ENCODE measurements around the gene SCRT2. TPM values are rescaled to one million over a fixed set of nuclear protein-coding genes. Genes with fewer than 3 reads are reported as not detected.

The SCRT2 gene
- total RNA-seq, 1 experiment from 2014 or later = not detected

DNA sequence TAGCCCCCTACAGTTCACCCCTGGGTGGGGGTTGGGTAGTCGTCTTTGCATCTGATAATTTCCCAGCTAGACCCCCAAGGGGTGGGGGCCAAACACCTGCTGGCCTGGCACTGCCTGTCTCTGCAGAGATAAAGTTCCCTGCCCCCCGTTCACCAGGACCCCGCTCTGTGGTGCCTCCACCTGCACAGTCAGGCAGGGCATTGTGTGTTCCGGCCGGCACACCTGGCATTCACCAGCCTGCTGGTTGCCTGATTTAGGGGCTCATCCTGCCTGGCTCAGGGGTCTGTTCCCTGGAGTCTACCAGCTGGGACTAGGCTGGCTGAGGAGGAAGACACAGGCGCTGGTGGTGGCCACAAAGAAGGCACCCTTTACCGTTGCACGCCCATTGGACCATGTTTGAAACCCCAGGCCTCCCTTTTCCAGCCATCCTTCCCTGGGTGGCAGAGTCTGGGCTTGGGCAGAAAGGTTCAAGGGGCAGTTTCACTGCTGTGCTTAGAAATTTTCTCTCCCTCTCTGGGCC, 30.8 kb upstream of the SCRT2 start:
- Histone ChIP-seq H4K20me1 (ENCODE audit: insufficient read depth) (no peaks in the 10 kb centered on the region), H3K9me2 (ENCODE audit: insufficient read depth) (no peaks in the 10 kb centered on the region), H3K4me3 (replicated peaks in 1 of 2; ENCODE audit: low read depth in 1 of 2, low read length in 2 of 2) (no peak overlapping the region), H3K79me2 (ENCODE audit: insufficient read depth, low read length) (no peaks in the 10 kb centered on the region), H3K36me3 (ENCODE audit: control insufficient read depth in 1 of 2, insufficient read depth in 2 of 2, low read length in 2 of 2) (no peaks in the 10 kb centered on the region), H3K9ac (ENCODE audit: low read length) (no peak overlapping the region), H3K27me3 (ENCODE audit: insufficient read depth, low read length) (no peaks in the 10 kb centered on the region), H3K4me1 (ENCODE audit: control insufficient read depth in 1 of 2, insufficient read depth in 2 of 2, low read length in 2 of 2) (no peaks in the 10 kb centered on the region), H3K4me2 (ENCODE audit: low read length) (no peak overlapping the region), H2AFZ (ENCODE audit: low read depth, low read length, poor library complexity, severe bottlenecking) (no peak overlapping the region), H3K27ac (ENCODE audit: low read depth, low read length) (no peak overlapping the region), H3K9me3 (ENCODE audit: control insufficient read depth in 1 of 2, insufficient read depth in 1 of 2, low read depth in 1 of 2, low read length in 2 of 2) (no peaks in the 10 kb centered on the region)
- DNase-seq (ENCODE audit: low read depth, low spot score) (no peak), ATAC-seq (no peak)
- TF ChIP-seq JUND (IDR thresholded peaks at IDR 0.05) (no peak), POLR2AphosphoS5 (IDR thresholded peaks at IDR 0.05; ENCODE audit: low read depth, low read length) (no peak), ZBTB33 (IDR thresholded peaks at IDR 0.05; ENCODE audit: extremely low read depth, insufficient replicate concordance, low read length) (no peak), SRF (IDR thresholded peaks at IDR 0.05; ENCODE audit: low read depth) (no peak), ZNF274 (IDR thresholded peaks at IDR 0.05; ENCODE audit: low read depth, low read length) (no peak), POLR2A (IDR thresholded peaks at IDR 0.05; ENCODE audit: borderline replicate concordance, extremely low read depth, insufficient read depth, insufficient read length) (no peak), FOSL1 (IDR thresholded peaks at IDR 0.05; ENCODE audit: low read depth) (no peak), SIN3A (IDR thresholded peaks at IDR 0.05; ENCODE audit: low read depth) (no peak), RAD21 (IDR thresholded peaks at IDR 0.05; ENCODE audit: low read depth) (no peak), ELF1 (IDR thresholded peaks at IDR 0.05; ENCODE audit: borderline replicate concordance, low read depth) (no peak), MAX (IDR thresholded peaks at IDR 0.05) (no peak), EZH2 (IDR thresholded peaks at IDR 0.05) (no peak), CBX3 (IDR thresholded peaks at IDR 0.05; ENCODE audit: low read depth) (no peak), CEBPB (IDR thresholded peaks at IDR 0.05; ENCODE audit: low read depth) (no peak), EGR1 (IDR thresholded peaks at IDR 0.05; ENCODE audit: low read depth) (no peak)
- TF ChIP-seq, protein P1, sequence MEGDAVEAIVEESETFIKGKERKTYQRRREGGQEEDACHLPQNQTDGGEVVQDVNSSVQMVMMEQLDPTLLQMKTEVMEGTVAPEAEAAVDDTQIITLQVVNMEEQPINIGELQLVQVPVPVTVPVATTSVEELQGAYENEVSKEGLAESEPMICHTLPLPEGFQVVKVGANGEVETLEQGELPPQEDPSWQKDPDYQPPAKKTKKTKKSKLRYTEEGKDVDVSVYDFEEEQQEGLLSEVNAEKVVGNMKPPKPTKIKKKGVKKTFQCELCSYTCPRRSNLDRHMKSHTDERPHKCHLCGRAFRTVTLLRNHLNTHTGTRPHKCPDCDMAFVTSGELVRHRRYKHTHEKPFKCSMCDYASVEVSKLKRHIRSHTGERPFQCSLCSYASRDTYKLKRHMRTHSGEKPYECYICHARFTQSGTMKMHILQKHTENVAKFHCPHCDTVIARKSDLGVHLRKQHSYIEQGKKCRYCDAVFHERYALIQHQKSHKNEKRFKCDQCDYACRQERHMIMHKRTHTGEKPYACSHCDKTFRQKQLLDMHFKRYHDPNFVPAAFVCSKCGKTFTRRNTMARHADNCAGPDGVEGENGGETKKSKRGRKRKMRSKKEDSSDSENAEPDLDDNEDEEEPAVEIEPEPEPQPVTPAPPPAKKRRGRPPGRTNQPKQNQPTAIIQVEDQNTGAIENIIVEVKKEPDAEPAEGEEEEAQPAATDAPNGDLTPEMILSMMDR (IDR thresholded peaks at IDR 0.05 in 2 of 3, conservative IDR thresholded peaks at IDR 0.05 in 1 of 3; ENCODE audit: borderline replicate concordance in 1 of 3, insufficient read depth in 1 of 3, low read depth in 2 of 3, low read length in 2 of 3) = no peak
- BruUV-seq (replicated peaks) = no TSS peak
- ChIA-PET POLR2A (no interaction called here), RAD21 (ENCODE audit: low non-redundant PET in 1 of 2, low total read pairs in 2 of 2, uncharacterized antibody in 2 of 2, unreplicated experiment in 2 of 2) (no interaction called here), CTCF (no interaction called here)
- intact Hi-C loops (cut with micrococcal nuclease) = no loop called here

Data from HCT116 (cell line).